A673 (cell line): ENCODE measurements around the gene PSMG1. TPM values are rescaled to one million over a fixed set of nuclear protein-coding genes. Genes with fewer than 3 reads are reported as not detected.

Experiments used
- BruUV-seq: library from RNA; stranded (reverse); fragments of 400-500 nt; replicated peaks from 2 replicates; lab custom pipeline; 2021; lab: Mats Ljungman, UMichigan
- CTCF ChIA-PET: fragments of 300-600 bp; sonication (Branson Sonifier 250); formaldehyde crosslinking; loops from one replicate; lab custom pipeline; 2022; ENCODE audit warnings: antibody characterized with exemption; lab: Charles Lee
- POLR2A ChIA-PET: fragments of 300-600 bp; sonication (Branson Sonifier 250); formaldehyde crosslinking; loops from one replicate; lab custom pipeline; 2022; ENCODE audit warnings: antibody characterized with exemption; ENCODE audit not compliant: low non-redundant PET; lab: Charles Lee
- DNase-seq: peaks from one replicate; pipeline ENCODE4 v3.0.0-alpha.2; 2015; ENCODE audit warnings: low spot score
- H3K27ac ChIP-seq: fragments of 200-600 bp; sonication (generic); 2 replicates; pipeline ENCODE4 v1.5.1; 2016; ENCODE audit warnings: mixed run types, low read depth, mild to moderate bottlenecking, mixed read lengths, antibody characterized with exemption, low read length; ENCODE audit not compliant: poor library complexity, severe bottlenecking
- H3K27me3 ChIP-seq: fragments of 200-600 bp; sonication (generic); replicated peaks from 2 replicates; pipeline ENCODE4 v1.6.1; 2017; ENCODE audit warnings: mixed run types, low read depth, mild to moderate bottlenecking, mixed read lengths, antibody characterized with exemption, low read length; ENCODE audit not compliant: insufficient read depth, poor library complexity
- H3K36me3 ChIP-seq: fragments of 200-600 bp; sonication (generic); 2 replicates; pipeline ENCODE4 v1.6.1; 2016; ENCODE audit warnings: mixed run types, mild to moderate bottlenecking, mixed read lengths, antibody characterized with exemption, low read length; ENCODE audit not compliant: insufficient read depth, poor library complexity, severe bottlenecking
- H3K4me1 ChIP-seq: fragments of 200-600 bp; sonication (generic); 2 replicates; pipeline ENCODE4 v1.6.1; 2017; ENCODE audit warnings: mixed run types, mild to moderate bottlenecking, mixed read lengths, antibody characterized with exemption, low read length; ENCODE audit not compliant: insufficient read depth, poor library complexity, severe bottlenecking
- H3K4me3 ChIP-seq: fragments of 200-600 bp; sonication (generic); 2 replicates; pipeline ENCODE4 v1.5.1; 2016; ENCODE audit warnings: low read depth, mixed run types, mild to moderate bottlenecking, mixed read lengths, low read length; ENCODE audit not compliant: poor library complexity, severe bottlenecking
- H3K9me3 ChIP-seq: fragments of 200-600 bp; sonication (generic); 2 replicates; pipeline ENCODE4 v1.6.1; 2016; ENCODE audit warnings: mixed run types, low read depth, mild to moderate bottlenecking, mixed read lengths, antibody characterized with exemption, low read length; ENCODE audit not compliant: poor library complexity, severe bottlenecking
- EZH2 ChIP-seq: fragments of 200-600 bp; sonication (generic); IDR thresholded peaks from 2 replicates; pipeline ENCODE4 v1.6.1; 2017; ENCODE audit warnings: borderline replicate concordance, low read depth, mild to moderate bottlenecking, mixed read lengths, antibody characterized with exemption, low read length; ENCODE audit not compliant: poor library complexity, severe bottlenecking
- intact Hi-C: fragments of 100-400 bp; cut with micrococcal nuclease; formaldehyde crosslinking; loops from one replicate; pipeline ENCODE4 v1.10.0; 2022; ENCODE audit not compliant: unreplicated experiment
- total RNA-seq: library from RNA; stranded (reverse); gene quantifications from 2 replicates; pipeline ENCODE4 v1.2.3, GENCODE V29; 2021
- TF ChIP-seq, protein P1 (sequence below): fragments of 300-800, 200-600 bp; sonication (generic); conservative IDR thresholded peaks from 2 replicates; pipeline ENCODE4 v1.5.1; 2017; ENCODE audit warnings: low read depth, mild to moderate bottlenecking, antibody characterized with exemption, low read length, moderate library complexity, mixed read lengths

The PSMG1 gene
- total RNA-seq, 1 experiment from 2014 or later, result 101 TPM

- no peak for TF ChIP-seq EZH2
- H3K27me3 ChIP-seq, result no peaks in the 10 kb centered on the region
- intact Hi-C loops, result no loop called here
- peaks cover 25% of the 10 kb centered on the region for H3K36me3 ChIP-seq
- no TSS peak for BruUV-seq
- CTCF ChIA-PET, result no interaction called here
- no peaks in the 10 kb centered on the region for H3K9me3 ChIP-seq
- no peak for DNase-seq
- H3K4me1 ChIP-seq, result no peaks in the 10 kb centered on the region
- H3K4me3 ChIP-seq, result no peak overlapping the region
- no peak overlapping the region for H3K27ac ChIP-seq
- POLR2A ChIA-PET, result no interaction called here
These were observed 7.6 kb downstream of the PSMG1 start for GRCh38 chr21:39175665-39176064.

GRCh38 chr21:39175154-39175553, 8.1 kb downstream of the PSMG1 start:
- ChIA-PET POLR2A (no interaction called here), CTCF (no interaction called here)
- TF ChIP-seq, protein P1, sequence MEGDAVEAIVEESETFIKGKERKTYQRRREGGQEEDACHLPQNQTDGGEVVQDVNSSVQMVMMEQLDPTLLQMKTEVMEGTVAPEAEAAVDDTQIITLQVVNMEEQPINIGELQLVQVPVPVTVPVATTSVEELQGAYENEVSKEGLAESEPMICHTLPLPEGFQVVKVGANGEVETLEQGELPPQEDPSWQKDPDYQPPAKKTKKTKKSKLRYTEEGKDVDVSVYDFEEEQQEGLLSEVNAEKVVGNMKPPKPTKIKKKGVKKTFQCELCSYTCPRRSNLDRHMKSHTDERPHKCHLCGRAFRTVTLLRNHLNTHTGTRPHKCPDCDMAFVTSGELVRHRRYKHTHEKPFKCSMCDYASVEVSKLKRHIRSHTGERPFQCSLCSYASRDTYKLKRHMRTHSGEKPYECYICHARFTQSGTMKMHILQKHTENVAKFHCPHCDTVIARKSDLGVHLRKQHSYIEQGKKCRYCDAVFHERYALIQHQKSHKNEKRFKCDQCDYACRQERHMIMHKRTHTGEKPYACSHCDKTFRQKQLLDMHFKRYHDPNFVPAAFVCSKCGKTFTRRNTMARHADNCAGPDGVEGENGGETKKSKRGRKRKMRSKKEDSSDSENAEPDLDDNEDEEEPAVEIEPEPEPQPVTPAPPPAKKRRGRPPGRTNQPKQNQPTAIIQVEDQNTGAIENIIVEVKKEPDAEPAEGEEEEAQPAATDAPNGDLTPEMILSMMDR, result peak; percentile 53
- no peak for TF ChIP-seq EZH2
- H3K4me3 ChIP-seq, result no peak overlapping the region
- no peak overlapping the region for H3K27ac ChIP-seq
- H3K27me3 ChIP-seq, result no peaks in the 10 kb centered on the region
- intact Hi-C loops, result no loop called here
- H3K4me1 ChIP-seq, result no peaks in the 10 kb centered on the region
- DNase-seq, result peak; percentile 40
- peaks cover 25% of the 10 kb centered on the region for H3K36me3 ChIP-seq
- H3K9me3 ChIP-seq, result no peaks in the 10 kb centered on the region
- BruUV-seq, result no TSS peak

DNA sequence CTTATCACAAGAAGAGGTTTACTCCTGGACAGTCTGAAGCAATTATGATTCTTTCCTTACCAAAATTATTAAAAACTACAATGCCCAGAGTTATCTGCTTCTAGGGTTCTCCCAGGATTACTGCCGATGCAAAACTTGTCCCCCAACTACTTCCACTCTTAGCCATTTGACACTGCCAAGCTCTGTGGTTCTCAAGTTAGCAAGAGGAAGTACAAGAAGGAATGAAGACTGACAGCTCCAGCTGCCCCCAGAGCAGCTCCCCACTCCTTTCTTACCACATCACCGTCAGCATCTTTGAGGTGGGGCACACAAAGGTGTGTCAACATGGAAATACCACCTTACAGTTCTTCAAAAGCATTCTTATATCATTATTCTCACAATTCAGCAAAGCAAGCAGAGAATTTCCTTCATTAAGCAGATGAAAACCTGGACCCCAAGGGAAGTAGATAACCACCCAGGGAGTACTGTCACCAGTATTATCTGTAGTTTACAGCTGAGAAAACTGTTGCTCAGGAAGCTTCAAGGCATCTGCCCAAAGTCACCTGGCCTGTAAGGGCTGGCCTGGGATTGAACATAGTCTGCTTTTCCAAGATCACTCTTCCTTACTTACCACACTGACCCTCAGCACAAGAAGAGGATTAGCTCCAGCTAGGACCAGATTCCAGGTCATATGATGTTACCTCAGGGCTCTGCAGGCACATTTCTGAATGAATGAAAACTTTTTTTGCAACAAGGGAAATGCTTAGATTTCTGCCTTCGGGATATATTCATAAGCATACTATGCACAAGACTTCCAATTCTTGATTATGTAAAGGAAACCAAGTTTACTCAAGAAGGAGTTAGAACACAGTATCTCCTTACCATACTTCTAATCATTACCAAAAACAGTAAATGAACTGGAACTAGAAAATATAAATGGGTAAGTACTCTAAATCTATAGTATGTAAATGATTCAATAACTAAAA, 9.3 kb downstream of the PSMG1 start:
- CTCF ChIA-PET, result interaction anchor here (0.6 kb wide), 1 partner anchor 1193 kb away, joined by 9 read pairs; no protein-coding TSS in a partner anchor

More for the DNA sequence above, 9.3 kb downstream of the PSMG1 start:
- DNase-seq, result no peak
- Histone ChIP-seq H3K9me3 (no peaks in the 10 kb centered on the region), H3K27ac (no peak overlapping the region), H3K27me3 (no peaks in the 10 kb centered on the region), H3K4me3 (no peak overlapping the region), H3K36me3 (peaks cover 25% of the 10 kb centered on the region), H3K4me1 (no peaks in the 10 kb centered on the region)
- TF ChIP-seq, protein P1, result no peak
- TF ChIP-seq EZH2, result no peak
- POLR2A ChIA-PET, result interaction anchor here (0.6 kb wide), 1 partner anchor 196 kb away, joined by 7 read pairs; no protein-coding TSS in a partner anchor
- BruUV-seq, result no TSS peak
- intact Hi-C loops, result no loop called here
